H1 (cell line): ENCODE data around the gene ALPL. TPM values are rescaled to one million over a fixed set of nuclear protein-coding genes. Genes with fewer than 3 reads are reported as not detected.

Source experiments
- CTCF ChIA-PET: fragments of 300-600 bp; sonication (Branson Sonifier 250); formaldehyde crosslinking; loops from one replicate; lab custom pipeline; 2021; ENCODE audit not compliant: partially characterized antibody; lab: Charles Lee
- POLR2A ChIA-PET: fragments of 300-600 bp; sonication (Branson Sonifier 250); formaldehyde crosslinking; loops from one replicate; lab custom pipeline; 2021; ENCODE audit warnings: inconsistent platforms; ENCODE audit not compliant: partially characterized antibody; lab: Charles Lee
- DNase-seq, 2 experiments: peaks; one replicate each; pipeline versions ENCODE4 v3.0.0 to v3.0.0-alpha.2; 2010 to 2022; ENCODE audit warnings: low spot score in 2 of 2, low read depth in 1 of 2, mixed read lengths in 1 of 2
- FAIRE-seq: peaks from 2 replicates; lab custom pipeline; 2011; peaks lifted over from hg19 to GRCh38; lab: Jason Lieb, UNC
- H2AFZ ChIP-seq: 2 replicates; pipeline ENCODE4 v1.8.1; 2012; ENCODE audit warnings: low read length, inconsistent platforms
- H2AK5ac ChIP-seq: 2 replicates; pipeline ENCODE4 v1.6.1; 2013; ENCODE audit warnings: low read depth, low read length
- H2BK120ac ChIP-seq: replicated peaks from 2 replicates; pipeline ENCODE3; 2013; ENCODE audit warnings: low read depth, low read length, inconsistent platforms
- H2BK12ac ChIP-seq: 2 replicates; pipeline ENCODE4 v1.6.1; 2013; ENCODE audit warnings: low read depth, low read length
- H2BK15ac ChIP-seq: 2 replicates; pipeline ENCODE4 v1.6.1; 2013; ENCODE audit warnings: low read length
- H2BK20ac ChIP-seq: 2 replicates; pipeline ENCODE4 v1.6.1; 2013; ENCODE audit warnings: low read length
- H2BK5ac ChIP-seq: 2 replicates; pipeline ENCODE4 v1.6.1; 2013; ENCODE audit warnings: low read depth, low read length
- H3K14ac ChIP-seq: 2 replicates; pipeline ENCODE4 v1.6.1; 2013; ENCODE audit warnings: inconsistent platforms; ENCODE audit not compliant: insufficient read length
- H3K18ac ChIP-seq: 2 replicates; pipeline ENCODE4 v1.6.1; 2013; ENCODE audit warnings: low read length; ENCODE audit errors: extremely low read depth
- H3K23ac ChIP-seq: 2 replicates; pipeline ENCODE4 v1.6.1; 2013; ENCODE audit warnings: inconsistent platforms; ENCODE audit not compliant: insufficient read length
- H3K23me2 ChIP-seq: 2 replicates; pipeline ENCODE4 v1.6.1; 2013; ENCODE audit warnings: low read depth, low read length
- H3K27ac ChIP-seq: 2 replicates; pipeline ENCODE4 v1.6.1; 2011; ENCODE audit warnings: low read depth, low read length, inconsistent platforms
- H3K27me3 ChIP-seq, 4 experiments: replicated peaks in 1 of 4; 1 replicate in 1 of 4; 2 replicates in 3 of 4; pipeline versions ENCODE4 v1.6.1 to v1.8.1; 2011 to 2013; ENCODE audit warnings: low read length in 3 of 4, mild to moderate bottlenecking in 3 of 4, inconsistent platforms in 2 of 4, mixed read lengths in 2 of 4, moderate library complexity in 1 of 4; ENCODE audit not compliant: control insufficient read depth in 3 of 4, insufficient read depth in 3 of 4; ENCODE audit errors: extremely low read depth in 1 of 4
- H3K36me3 ChIP-seq, 4 experiments: 2 replicates each; pipeline versions ENCODE4 v1.6.1 to v1.8.1; 2011 to 2013; ENCODE audit warnings: mild to moderate bottlenecking in 4 of 4, low read length in 3 of 4, moderate library complexity in 2 of 4, control low read depth in 1 of 4, inconsistent platforms in 1 of 4; ENCODE audit not compliant: insufficient read depth in 4 of 4, control insufficient read depth in 2 of 4
- H3K4ac ChIP-seq: replicated peaks from 2 replicates; pipeline ENCODE3; 2013; ENCODE audit warnings: low read length, low read depth, mixed read lengths, inconsistent platforms; ENCODE audit not compliant: insufficient read length
- H3K4me1 ChIP-seq, 4 experiments: replicated peaks in 1 of 4; 1 replicate in 1 of 4; 2 replicates in 3 of 4; pipeline versions ENCODE4 v1.6.1 to v1.8.1; 2011 to 2013; ENCODE audit warnings: low read length in 3 of 4, inconsistent platforms in 2 of 4, mixed read lengths in 1 of 4; ENCODE audit not compliant: insufficient read depth in 4 of 4, control insufficient read depth in 3 of 4
- H3K4me2 ChIP-seq, 2 experiments: 2 replicates each; pipeline versions ENCODE4 v1.6.1 to v1.8.1; 2011 to 2013; ENCODE audit warnings: low read depth in 2 of 2, low read length in 2 of 2, control low read depth in 1 of 2, inconsistent platforms in 1 of 2, mild to moderate bottlenecking in 1 of 2; ENCODE audit not compliant: insufficient read depth in 1 of 2
- H3K4me3 ChIP-seq, 4 experiments: fragments of 200-600, 300-600 bp in 1 of 4; sonication (generic), shearing (Covaris generic), sonication (Bioruptor Twin) in 1 of 4; 2 replicates each; pipeline versions ENCODE4 v1.5.1 to v1.8.1; 2011 to 2016; ENCODE audit warnings: low read length in 4 of 4, low read depth in 3 of 4, control low read depth in 2 of 4, inconsistent platforms in 2 of 4, mild to moderate bottlenecking in 2 of 4, mixed read lengths in 1 of 4, moderate library complexity in 1 of 4; ENCODE audit not compliant: insufficient read depth in 2 of 4; ENCODE audit errors: extremely low read depth in 1 of 4
- H3K56ac ChIP-seq: replicated peaks from 2 replicates; pipeline ENCODE3; 2013; ENCODE audit warnings: low read depth, mild to moderate bottlenecking, mixed read lengths, low read length, inconsistent platforms; ENCODE audit not compliant: insufficient read length
- H3K79me1 ChIP-seq: 2 replicates; pipeline ENCODE4 v1.6.1; 2013; ENCODE audit warnings: low read depth, low read length, control low read depth
- H3K79me2 ChIP-seq, 2 experiments: 2 replicates each; pipeline versions ENCODE4 v1.6.1 to v1.8.1; 2012 to 2013; ENCODE audit warnings: low read length in 2 of 2, mild to moderate bottlenecking in 2 of 2, inconsistent platforms in 1 of 2; ENCODE audit not compliant: insufficient read depth in 2 of 2, control insufficient read depth in 1 of 2
- H3K9ac ChIP-seq, 4 experiments: replicated peaks in 1 of 4; 1 replicate in 1 of 4; 2 replicates in 3 of 4; pipeline versions ENCODE4 v1.6.1 to v1.8.1; 2011 to 2013; ENCODE audit warnings: low read depth in 3 of 4, low read length in 3 of 4, control low read depth in 2 of 4, mild to moderate bottlenecking in 2 of 4, moderate library complexity in 2 of 4, inconsistent platforms in 1 of 4; ENCODE audit errors: extremely low read depth in 1 of 4
- H3K9me3 ChIP-seq, 2 experiments: 2 replicates each; pipeline versions ENCODE4 v1.6.1 to v1.8.1; 2012 to 2013; ENCODE audit warnings: mild to moderate bottlenecking in 2 of 2, moderate library complexity in 2 of 2, control low read depth in 1 of 2, inconsistent platforms in 1 of 2, low read depth in 1 of 2, low read length in 1 of 2, mixed read lengths in 1 of 2; ENCODE audit not compliant: insufficient read depth in 2 of 2
- H4K20me1 ChIP-seq, 2 experiments: replicated peaks in 1 of 2; 2 replicates each; pipeline versions ENCODE3 to v1.8.1; 2011 to 2013; ENCODE audit warnings: inconsistent platforms in 2 of 2, low read length in 2 of 2, mild to moderate bottlenecking in 1 of 2; ENCODE audit not compliant: insufficient read depth in 2 of 2, control insufficient read depth in 1 of 2
- H4K5ac ChIP-seq: 2 replicates; pipeline ENCODE4 v1.6.1; 2013; ENCODE audit warnings: low read length, low read depth, mixed read lengths, inconsistent platforms; ENCODE audit not compliant: insufficient read length
- H4K8ac ChIP-seq: 2 replicates; pipeline ENCODE4 v1.8.0; 2013; ENCODE audit warnings: mild to moderate bottlenecking, moderate library complexity, low read length, inconsistent platforms; ENCODE audit not compliant: insufficient read depth; ENCODE audit errors: extremely low read depth
- H4K91ac ChIP-seq: replicated peaks from 2 replicates; pipeline ENCODE3; 2013; ENCODE audit warnings: low read length, mixed read lengths, inconsistent platforms; ENCODE audit not compliant: insufficient read length
- CHD1 ChIP-seq: IDR thresholded peaks from 2 replicates; pipeline ENCODE4 v1.6.1; 2012; ENCODE audit warnings: low read depth, low read length, improper control_type of control experiment
- KDM1A ChIP-seq: fragments of 200-600, 300-600 bp; sonication (generic); IDR thresholded peaks from 2 replicates; pipeline ENCODE4 v1.7.1; 2016; ENCODE audit warnings: mild to moderate bottlenecking, low read length, borderline replicate concordance
- WGBS, 2 experiments: shearing (Covaris generic) in 1 of 2; methylation state at CpG; one replicate each; pipeline versions ENCODE4 v1.1.6 to v1.1.7; 2013 to 2015; ENCODE audit warnings: low lambda C conversion rate in 2 of 2, mixed read lengths in 2 of 2, inconsistent platforms in 1 of 2, low coverage in 1 of 2, missing lambda C conversion rate in 1 of 2; ENCODE audit not compliant: insufficient replicate concordance in 2 of 2, insufficient coverage in 1 of 2, insufficient read length in 1 of 2; ENCODE audit errors: extremely low coverage in 1 of 2, missing lambda C conversion rate in 1 of 2; 5-methylcytosine and 5-hydroxymethylcytosine counted together
- polyA plus RNA-seq, 7 experiments: library from polyadenylated mRNA; depleted of rRNA in 3 of 7; stranded (reverse) in 5 of 7; unstranded in 2 of 7; fragments of >200 nt in 5 of 7; fragments of 200-250 nt in 2 of 7; gene quantifications; 1 replicate in 5 of 7; 2 replicates in 1 of 7; 4 replicates in 1 of 7; pipeline versions ENCODE4 v1.2.1 to v1.2.3, GENCODE V29; 2011 to 2013; ENCODE audit warnings: missing spikeins in 2 of 7, mixed read lengths in 2 of 7
- total RNA-seq: library from RNA; stranded (reverse); fragmentation: NEBNext Ultra II Directional; extraction: Animal tissue kit (Norgen Biotek cat#: 25700); gene quantifications from 2 replicates; pipeline ENCODE4 v1.2.1, GENCODE V29; 2021

Gene ALPL
- total and polyA plus RNA-seq, 2 of the 8 experiments (the other 6 are each of a cell fraction or from before 2014, with no cell fraction given): 175 to 362 TPM

GRCh38 chr1:21625390-21626190, 116.4 kb downstream of the ALPL start:
- Histone ChIP-seq H3K23me2 (peaks cover 3% of the 10 kb centered on the region), H3K4me1 (peaks cover 2 to 20% (median 10%) of the 10 kb centered on the region in 4 experiments), H2BK20ac (no peak overlapping the region), H4K91ac (no peak overlapping the region), H3K79me1 (no peaks in the 10 kb centered on the region), H3K27me3 (peaks cover 0 to 13% (median 9%) of the 10 kb centered on the region in 4 experiments; a peak in 5 of 7 replicates), H3K9me3 (no peaks in the 10 kb centered on the region), H3K56ac (no peak overlapping the region), H3K18ac (no peak overlapping the region), H2BK120ac (no peak overlapping the region), H2BK5ac (no peak overlapping the region), H3K23ac (no peak overlapping the region), H2AK5ac (no peak overlapping the region), H3K36me3 (no peaks in the 10 kb centered on the region), H3K4me3 (no peak overlapping the region), H3K4ac (no peak overlapping the region), H2AFZ (no peak overlapping the region), H2BK15ac (no peak overlapping the region), H4K8ac (peak overlapping the region; percentile 81), H4K20me1 (peaks cover 3 to 11% of the 10 kb centered on the region in 2 experiments), H3K9ac (no peak overlapping the region), H3K27ac (no peak overlapping the region), H2BK12ac (no peak overlapping the region), H3K79me2 (no peaks in the 10 kb centered on the region), H3K14ac (no peak overlapping the region), H4K5ac (no peak overlapping the region), H3K4me2 (no peak overlapping the region)
- ChIA-PET CTCF (interaction anchor here (0.6 to 3.0 kb wide), 4 partner anchors 24 to 257 kb away, joined by 3 to 11 read pairs (median 4); partner anchors contain the start of gene ALPL), POLR2A (interaction anchor here (0.5 to 1.4 kb wide), 2 partner anchors 14 to 299 kb away, joined by 3 to 4 read pairs; no protein-coding TSS in a partner anchor)
- FAIRE-seq: no peak
- DNase-seq: no peak
- 83% methylated on average over 13 of the region's 13 CpGs; no CpG with 5 or more reads in 1 of the 2 experiments for WGBS, 2 experiments
- TF ChIP-seq CHD1 (no peak), KDM1A (0 out of 2 replicates have a peak, but pooled peaks have one; percentile 24)
